Progenitor cell of endocrine pancreas (in vitro differentiated cells): ENCODE results near the gene TCEA3. TPM values are rescaled to one million over a fixed set of nuclear protein-coding genes. Genes with fewer than 3 reads are reported as not detected.

Experiments
- DNase-seq: peaks from one replicate; pipeline ENCODE4 v3.0.0; 2021; ENCODE audit warnings: low spot score; ENCODE audit not compliant: unreplicated experiment
- H3K27ac Mint-ChIP-seq: 2 replicates; pipeline ENCODE4 v1.8.0; 2021; ENCODE audit warnings: mild to moderate bottlenecking, moderate library complexity, mixed read lengths
- H3K27me3 Mint-ChIP-seq: 2 replicates; pipeline ENCODE4 v1.8.0; 2021; ENCODE audit warnings: mixed read lengths
- H3K36me3 Mint-ChIP-seq: 2 replicates; pipeline ENCODE4 v1.8.0; 2022; ENCODE audit warnings: mixed read lengths; ENCODE audit not compliant: insufficient read depth
- H3K4me1 Mint-ChIP-seq: 2 replicates; pipeline ENCODE4 v1.8.0; 2021; ENCODE audit warnings: low read depth, mixed read lengths
- H3K4me3 Mint-ChIP-seq: 2 replicates; pipeline ENCODE4 v1.8.0; 2021; ENCODE audit warnings: low read depth, mild to moderate bottlenecking, moderate library complexity, mixed read lengths
- H3K9me3 Mint-ChIP-seq: 2 replicates; pipeline ENCODE4 v1.8.0; 2021; ENCODE audit warnings: low read depth, mixed read lengths
- total RNA-seq: library from RNA; stranded (reverse); gene quantifications from 2 replicates; pipeline ENCODE4 v1.2.1, GENCODE V29; 2021
- TF ChIP-seq, protein P1 (sequence below): fragments of 200-600 bp; sonication (generic); IDR thresholded peaks from one replicate; pipeline ENCODE4 v1.5.0; 2021; ENCODE audit warnings: antibody characterized with exemption, mild to moderate bottlenecking; ENCODE audit not compliant: unreplicated experiment

TCEA3 gene
- total RNA-seq, 1 donor from 2014 or later: 12.9 TPM

DNA sequence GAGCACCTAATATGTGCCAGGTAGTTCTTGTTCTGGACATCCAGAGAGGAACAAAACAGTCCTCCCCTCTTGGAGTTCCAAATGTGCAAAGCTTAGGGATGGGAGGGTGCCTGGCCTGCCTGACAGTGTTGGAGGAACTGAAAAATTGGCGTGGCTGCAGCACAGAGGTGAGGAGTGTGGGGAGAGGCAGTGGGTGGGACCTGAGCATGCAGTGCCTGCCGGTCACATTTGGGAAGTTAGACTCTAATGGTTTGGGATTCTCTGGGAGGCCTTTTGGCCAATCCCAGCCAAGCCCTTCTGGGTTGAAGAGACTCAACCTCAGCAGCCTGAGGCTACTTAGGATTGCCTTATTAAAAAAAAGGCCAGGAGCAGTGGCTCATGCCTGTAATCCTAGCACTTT is 2.3 kb upstream of the TCEA3 start:
- Mint-ChIP-seq H3K4me1 (peaks cover 12% of the 10 kb centered on the region), H3K27ac (no peak overlapping the region)

DNA sequence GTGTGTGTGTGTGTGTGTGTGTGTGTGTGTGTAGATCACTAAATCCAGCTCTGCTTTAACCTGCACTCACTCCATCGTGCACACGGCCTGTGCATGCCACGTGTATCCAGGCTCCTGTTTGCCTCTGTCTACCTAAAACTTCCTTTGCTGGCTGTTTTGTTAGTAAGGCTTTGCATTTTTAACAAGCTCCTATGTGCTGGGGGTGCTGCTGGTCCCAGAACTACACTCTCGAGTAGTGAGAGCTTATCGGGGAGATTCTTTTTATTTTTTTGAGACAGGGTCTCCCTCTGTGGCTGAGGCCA is 596 bp upstream of the TCEA3 start:
- Mint-ChIP-seq H3K27me3 (peaks cover 18% of the 10 kb centered on the region), H3K4me3 (peak overlapping the region; percentile 48), H3K36me3 (peaks cover 16% of the 10 kb centered on the region), H3K27ac (no peak overlapping the region), H3K4me1 (peaks cover 13% of the 10 kb centered on the region), H3K9me3 (no peaks in the 10 kb centered on the region)
- DNase-seq: no peak
- TF ChIP-seq, protein P1, sequence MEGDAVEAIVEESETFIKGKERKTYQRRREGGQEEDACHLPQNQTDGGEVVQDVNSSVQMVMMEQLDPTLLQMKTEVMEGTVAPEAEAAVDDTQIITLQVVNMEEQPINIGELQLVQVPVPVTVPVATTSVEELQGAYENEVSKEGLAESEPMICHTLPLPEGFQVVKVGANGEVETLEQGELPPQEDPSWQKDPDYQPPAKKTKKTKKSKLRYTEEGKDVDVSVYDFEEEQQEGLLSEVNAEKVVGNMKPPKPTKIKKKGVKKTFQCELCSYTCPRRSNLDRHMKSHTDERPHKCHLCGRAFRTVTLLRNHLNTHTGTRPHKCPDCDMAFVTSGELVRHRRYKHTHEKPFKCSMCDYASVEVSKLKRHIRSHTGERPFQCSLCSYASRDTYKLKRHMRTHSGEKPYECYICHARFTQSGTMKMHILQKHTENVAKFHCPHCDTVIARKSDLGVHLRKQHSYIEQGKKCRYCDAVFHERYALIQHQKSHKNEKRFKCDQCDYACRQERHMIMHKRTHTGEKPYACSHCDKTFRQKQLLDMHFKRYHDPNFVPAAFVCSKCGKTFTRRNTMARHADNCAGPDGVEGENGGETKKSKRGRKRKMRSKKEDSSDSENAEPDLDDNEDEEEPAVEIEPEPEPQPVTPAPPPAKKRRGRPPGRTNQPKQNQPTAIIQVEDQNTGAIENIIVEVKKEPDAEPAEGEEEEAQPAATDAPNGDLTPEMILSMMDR: no peak

More for the DNA sequence above, 2.3 kb upstream of the TCEA3 start:
- H3K9me3 Mint-ChIP-seq: no peaks in the 10 kb centered on the region
- DNase-seq: no peak
- H3K4me3 Mint-ChIP-seq: no peak overlapping the region
- peaks cover 18% of the 10 kb centered on the region for H3K36me3 Mint-ChIP-seq
- peaks cover 18% of the 10 kb centered on the region for H3K27me3 Mint-ChIP-seq
- TF ChIP-seq, protein P1: no peak

DNA sequence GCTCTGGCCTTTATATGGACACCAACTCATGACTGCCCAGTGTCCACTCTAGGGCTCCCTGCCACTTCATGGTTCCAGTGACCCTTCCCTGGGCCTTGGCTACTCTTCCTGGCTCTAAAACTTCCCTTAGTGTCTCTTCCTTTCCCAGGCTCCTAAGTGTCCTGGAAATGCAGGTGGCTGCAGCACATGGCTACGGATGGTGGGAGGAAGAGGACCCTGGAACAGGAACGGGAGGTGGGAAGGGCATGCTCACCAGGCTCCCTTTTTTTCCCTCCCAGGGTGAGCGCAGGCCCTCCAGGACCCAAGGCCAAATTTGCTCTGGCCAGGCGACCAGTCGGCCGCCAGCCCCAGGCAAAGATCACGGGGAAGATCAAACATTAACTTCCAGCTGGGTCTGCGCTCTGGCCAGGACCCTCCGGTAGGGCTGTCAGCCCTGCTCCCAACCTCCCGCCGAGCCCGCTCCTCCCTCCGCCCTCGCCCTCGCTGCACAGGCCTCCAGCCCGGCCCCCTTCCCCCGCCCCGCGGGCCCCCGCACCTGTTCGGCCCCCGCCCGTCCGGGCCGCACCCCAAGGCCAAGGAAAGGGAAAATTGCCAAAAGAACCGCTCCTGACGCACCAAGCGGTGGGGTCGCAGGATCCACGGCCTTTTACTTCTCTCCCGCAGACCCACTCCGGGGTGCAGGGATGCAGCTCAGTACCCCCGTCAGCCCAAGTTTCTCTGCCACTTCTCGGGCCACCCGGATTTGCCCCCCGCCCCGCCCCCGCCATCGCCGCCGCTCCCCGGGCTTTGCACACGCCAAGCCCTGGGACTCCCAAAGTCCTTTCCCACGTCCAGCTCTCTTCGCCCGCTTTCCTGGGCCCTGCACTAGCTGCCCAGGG is 894 bp downstream of the TCEA3 start:
- peak overlapping the region; percentile 73 for H3K4me3 Mint-ChIP-seq
- DNase-seq: peak; percentile 51
- peak overlapping the region; percentile 88 for H3K27ac Mint-ChIP-seq
- TF ChIP-seq, protein P1: peak; percentile 7
- no peaks in the 10 kb centered on the region for H3K9me3 Mint-ChIP-seq
- peaks cover 18% of the 10 kb centered on the region for H3K27me3 Mint-ChIP-seq
- peaks cover 15% of the 10 kb centered on the region for H3K4me1 Mint-ChIP-seq
- H3K36me3 Mint-ChIP-seq: peaks cover 11% of the 10 kb centered on the region

DNA sequence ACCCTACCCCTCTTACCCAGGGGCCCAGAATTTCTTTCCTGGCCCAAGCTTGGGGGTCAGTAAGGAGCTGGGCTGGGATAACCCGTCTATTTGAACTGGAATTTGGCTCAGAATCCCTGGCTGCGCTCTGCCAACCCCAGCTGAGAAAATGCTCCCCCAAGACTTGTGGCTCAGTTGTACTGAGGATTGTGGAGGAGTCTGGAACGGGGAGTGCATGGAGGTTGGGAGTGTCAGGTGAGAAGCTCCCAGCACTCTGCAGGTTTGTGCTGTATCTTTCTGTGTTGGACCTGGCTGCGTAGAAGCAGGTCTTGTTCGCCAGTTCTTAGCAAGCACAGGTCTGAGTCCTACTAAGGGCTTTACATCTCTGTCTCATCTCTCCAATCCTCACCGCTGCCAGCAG is 1.6 kb downstream of the TCEA3 start:
- TF ChIP-seq, protein P1: no peak
- Mint-ChIP-seq H3K27ac (peak overlapping the region; percentile 88), H3K27me3 (peaks cover 18% of the 10 kb centered on the region), H3K36me3 (peaks cover 8% of the 10 kb centered on the region), H3K4me3 (peak overlapping the region; percentile 73), H3K9me3 (no peaks in the 10 kb centered on the region), H3K4me1 (peaks cover 16% of the 10 kb centered on the region)
- no peak for DNase-seq

DNA sequence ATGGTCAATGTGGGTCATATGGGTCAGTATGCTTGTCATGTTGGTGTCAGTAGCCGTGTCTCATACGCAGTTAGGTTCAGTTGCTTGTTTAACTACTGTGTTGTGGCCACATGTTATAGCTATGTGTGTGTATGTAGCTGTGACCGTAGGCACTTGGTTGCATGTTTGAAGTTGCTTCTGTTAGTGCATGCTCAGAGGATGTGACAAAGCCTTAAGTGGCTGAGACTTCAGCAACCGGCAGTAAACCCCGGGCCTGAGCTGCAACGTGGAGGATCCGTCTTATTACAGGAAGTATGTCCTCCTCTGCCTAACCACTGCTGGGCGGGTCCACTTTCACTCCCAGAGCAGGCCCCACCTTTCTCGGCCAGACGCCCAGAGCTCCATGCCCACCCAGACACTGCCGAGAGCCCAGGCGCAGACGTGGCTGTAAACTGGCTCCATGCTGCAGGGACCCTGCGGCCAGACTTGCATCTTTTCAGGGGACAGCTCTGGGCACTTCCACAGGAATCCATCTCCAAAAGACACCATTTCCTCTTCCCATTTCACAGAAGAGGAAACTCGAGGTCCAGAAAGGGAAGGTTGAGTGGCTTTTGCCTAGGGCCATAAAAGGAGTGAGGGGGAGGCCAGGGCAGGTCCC is 2.2 kb downstream of the TCEA3 start:
- no peak for DNase-seq
- Mint-ChIP-seq H3K27ac (no peak overlapping the region), H3K27me3 (peaks cover 18% of the 10 kb centered on the region), H3K9me3 (no peaks in the 10 kb centered on the region), H3K4me3 (no peak overlapping the region), H3K4me1 (peaks cover 22% of the 10 kb centered on the region), H3K36me3 (peaks cover 7% of the 10 kb centered on the region)
- TF ChIP-seq, protein P1: no peak
